ENCODE measurements around the gene C12orf60. TPM values are rescaled to one million over a fixed set of nuclear protein-coding genes. Genes with fewer than 3 reads are reported as not detected.

The C12orf60 gene
- total RNA-seq, 4 donors from 2014 or later, result 0.31 to 0.83 TPM; not detected in 2

GRCh38 chr12:14825256-14825655, 21.8 kb downstream of the C12orf60 start:
- Histone ChIP-seq H3K27me3 (no peaks in the 10 kb centered on the region), H3K4me3 (no peak overlapping the region), H3K36me3 (no peaks in the 10 kb centered on the region), H3K27ac (no peak overlapping the region), H3K9me3 (no peaks in the 10 kb centered on the region), H3K4me1 (no peaks in the 10 kb centered on the region)
- DNase-seq (ENCODE audit: low spot score in 2 of 2), result no peak
- TF ChIP-seq POLR2AphosphoS5 (IDR thresholded peaks at IDR 0.05) (no peak), EP300 (IDR thresholded peaks at IDR 0.05) (no peak), POLR2A (IDR thresholded peaks at IDR 0.05) (no peak), CTCF (IDR thresholded peaks at IDR 0.05) (no peak)

- Histone ChIP-seq H3K27me3 (no peaks in the 10 kb centered on the region), H3K27ac (no peak overlapping the region), H3K36me3 (no peaks in the 10 kb centered on the region), H3K4me3 (no peak overlapping the region), H3K4me1 (no peaks in the 10 kb centered on the region), H3K9me3 (no peaks in the 10 kb centered on the region)
- no peak for DNase-seq (ENCODE audit: low spot score in 2 of 2)
- TF ChIP-seq POLR2A (IDR thresholded peaks at IDR 0.05) (no peak), CTCF (IDR thresholded peaks at IDR 0.05) (no peak), POLR2AphosphoS5 (IDR thresholded peaks at IDR 0.05) (no peak), EP300 (IDR thresholded peaks at IDR 0.05) (no peak)
- WGBS, result 81% methylated on average over 5 of the region's 5 CpGs
Measured at GRCh38 chr12:14826491-14826890, 23.0 kb downstream of the C12orf60 start.

GRCh38 chr12:14827043-14827442, 23.6 kb downstream of the C12orf60 start:
- Histone ChIP-seq H3K4me3 (no peak overlapping the region), H3K27me3 (no peaks in the 10 kb centered on the region), H3K9me3 (no peaks in the 10 kb centered on the region), H3K36me3 (no peaks in the 10 kb centered on the region), H3K4me1 (no peaks in the 10 kb centered on the region), H3K27ac (no peak overlapping the region)
- no peak for DNase-seq (ENCODE audit: low spot score in 2 of 2)
- 95% methylated on average over 2 of the region's 2 CpGs for WGBS
- TF ChIP-seq POLR2AphosphoS5 (IDR thresholded peaks at IDR 0.05), result no peak

GRCh38 chr12:14828892-14829291, 25.4 kb downstream of the C12orf60 start:
- peaks cover 2% of the 10 kb centered on the region for H3K27me3 ChIP-seq
- H3K36me3 ChIP-seq, result no peaks in the 10 kb centered on the region
- DNase-seq (ENCODE audit: low spot score in 2 of 2), result no peak
- H3K9me3 ChIP-seq, result no peaks in the 10 kb centered on the region
- H3K4me1 ChIP-seq, result no peaks in the 10 kb centered on the region
- no peak overlapping the region for H3K4me3 ChIP-seq
- H3K27ac ChIP-seq, result no peak overlapping the region
- TF ChIP-seq POLR2AphosphoS5 (IDR thresholded peaks at IDR 0.05) (no peak), EP300 (IDR thresholded peaks at IDR 0.05) (no peak), POLR2A (IDR thresholded peaks at IDR 0.05) (no peak), CTCF (IDR thresholded peaks at IDR 0.05) (no peak)

- Histone ChIP-seq H3K27me3 (peaks cover 2% of the 10 kb centered on the region), H3K9me3 (no peaks in the 10 kb centered on the region), H3K4me1 (no peaks in the 10 kb centered on the region), H3K27ac (no peak overlapping the region), H3K4me3 (no peak overlapping the region), H3K36me3 (no peaks in the 10 kb centered on the region)
- DNase-seq (ENCODE audit: low spot score in 2 of 2), result no peak
- WGBS, result 85% methylated on average over 3 of the region's 3 CpGs
- TF ChIP-seq EP300 (IDR thresholded peaks at IDR 0.05), result no peak
- TF ChIP-seq POLR2A (IDR thresholded peaks at IDR 0.05), result no peak
- TF ChIP-seq POLR2AphosphoS5 (IDR thresholded peaks at IDR 0.05), result no peak
- no peak for TF ChIP-seq CTCF (IDR thresholded peaks at IDR 0.05)
Measured at GRCh38 chr12:14833336-14833735, 29.9 kb downstream of the C12orf60 start.

GRCh38 chr12:14833952-14834351, 30.5 kb downstream of the C12orf60 start:
- WGBS, result 39% methylated on average over 1 of the region's 1 CpG

More at GRCh38 chr12:14833952-14834351, 30.5 kb downstream of the C12orf60 start:
- no peaks in the 10 kb centered on the region for H3K9me3 ChIP-seq
- no peaks in the 10 kb centered on the region for H3K4me1 ChIP-seq
- no peak for DNase-seq (ENCODE audit: low spot score in 2 of 2)
- TF ChIP-seq CTCF (IDR thresholded peaks at IDR 0.05) (no peak), EP300 (IDR thresholded peaks at IDR 0.05) (no peak), POLR2AphosphoS5 (IDR thresholded peaks at IDR 0.05) (no peak), POLR2A (IDR thresholded peaks at IDR 0.05) (no peak)
- H3K4me3 ChIP-seq, result no peak overlapping the region
- H3K36me3 ChIP-seq, result no peaks in the 10 kb centered on the region
- no peak overlapping the region for H3K27ac ChIP-seq
- peaks cover 2% of the 10 kb centered on the region for H3K27me3 ChIP-seq

Measured in suprapubic skin (tissue), 4 donors.